Esophagus muscularis mucosa (tissue), 4 donors: ENCODE data around the gene CYP2D6. TPM values are rescaled to one million over a fixed set of nuclear protein-coding genes. Genes with fewer than 3 reads are reported as not detected.

ENCODE experiments used
- DNase-seq: peaks from one replicate; pipeline ENCODE4 v3.0.0-alpha.2; 2017; ENCODE audit errors: extremely low spot score
- H3K27ac ChIP-seq, 4 donors: fragments of 200-600 bp; sonication (generic); replicated peaks in 1 of 4; 1 replicate in 3 of 4; 2 replicates in 1 of 4; pipeline ENCODE4 v1.5.1; 2016 to 2019; ENCODE audit warnings: mild to moderate bottlenecking in 1 of 4
- H3K27me3 ChIP-seq, 4 donors: fragments of 200-600 bp; sonication (generic); one replicate each; pipeline versions ENCODE4 v1.5.1 to v1.6.0; 2016 to 2019
- H3K36me3 ChIP-seq, 4 donors: fragments of 200-600 bp; sonication (generic); one replicate each; pipeline ENCODE4 v1.5.1; 2016 to 2019
- H3K4me1 ChIP-seq, 4 donors: fragments of 200-600 bp; sonication (generic); one replicate each; pipeline ENCODE4 v1.5.1; 2016 to 2019
- H3K4me3 ChIP-seq, 4 donors: fragments of 200-600 bp; sonication (generic); 1 replicate in 2 of 4; 2 replicates in 2 of 4; pipeline ENCODE4 v1.5.1; 2016 to 2019; ENCODE audit warnings: mild to moderate bottlenecking in 4 of 4, moderate library complexity in 1 of 4
- H3K9me3 ChIP-seq, 4 donors: fragments of 200-600 bp; sonication (generic); 1 replicate in 3 of 4; 2 replicates in 1 of 4; pipeline ENCODE4 v1.5.1; 2016 to 2019
- EP300 ChIP-seq: sonication (generic); formaldehyde crosslinking; IDR thresholded peaks from one replicate; pipeline ENCODE4 v1.6.1; 2017; ENCODE audit warnings: antibody characterized with exemption
- POLR2A ChIP-seq: fragments of 450-650 bp; IDR thresholded peaks from one replicate; pipeline ENCODE4 v1.6.1; 2017; ENCODE audit warnings: antibody characterized with exemption, moderate library complexity, mild to moderate bottlenecking, low read depth
- POLR2AphosphoS5 ChIP-seq, 2 donors: sonication (generic); formaldehyde crosslinking; IDR thresholded peaks; one replicate each; pipeline ENCODE4 v1.6.1; 2017; ENCODE audit warnings: antibody characterized with exemption in 2 of 2
- WGBS: methylation state at CpG from one replicate; pipeline ENCODE4 v1.1.5; 2018; 5-methylcytosine and 5-hydroxymethylcytosine counted together
- intact Hi-C: fragments of 100-400 bp; cut with DNase I; formaldehyde crosslinking; loops from one replicate; pipeline ENCODE4 v1.15.1; 2023
- total RNA-seq, 4 donors: library from RNA; depleted of rRNA; stranded (reverse); fragments of >200 nt; gene quantifications; one replicate each; pipeline versions ENCODE4 v1.1.0 to v1.2.1, GENCODE V29; 2016
- TF ChIP-seq, protein P1 (sequence below), 3 experiments: fragments of 200-600 bp in 2 of 3; fragments of 450-650 bp in 1 of 3; sonication (generic) in 2 of 3; IDR thresholded peaks; one replicate each; pipeline ENCODE4 v1.5.1; 2017 to 2019; ENCODE audit warnings: antibody characterized with exemption in 3 of 3, mild to moderate bottlenecking in 2 of 3, moderate library complexity in 1 of 3

Gene CYP2D6
- total RNA-seq, 4 donors from 2014 or later, result 0.42 to 0.52 TPM; not detected in 2

DNA sequence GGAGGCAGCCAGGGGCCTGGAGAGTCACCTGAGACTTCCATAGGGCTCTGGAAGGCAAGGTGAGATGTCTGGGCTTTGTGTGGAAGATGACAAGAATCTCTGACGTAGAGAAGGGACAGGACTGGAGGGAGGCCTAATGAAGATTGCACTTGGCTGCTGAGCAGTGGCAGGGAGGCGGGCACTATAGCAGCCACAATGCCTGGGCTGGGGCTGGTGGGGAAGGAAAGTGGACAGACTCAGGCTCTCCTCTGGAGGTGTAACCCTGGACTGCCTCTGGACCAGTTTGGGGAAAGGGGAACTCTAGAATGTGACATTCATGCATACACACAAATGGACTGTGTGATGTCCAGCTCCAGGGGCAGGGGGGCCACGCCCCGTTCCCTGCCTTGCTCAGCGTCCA, 34.3 kb upstream of the CYP2D6 start:
- intact Hi-C loops, result no loop called here
- 91% methylated on average over 5 of the region's 5 CpGs for WGBS
- Histone ChIP-seq H3K9me3 (no peaks in the 10 kb centered on the region), H3K4me1 (no peaks in the 10 kb centered on the region), H3K27me3 (no peaks in the 10 kb centered on the region), H3K27ac (no peak overlapping the region), H3K36me3 (peaks cover 17 to 68% (median 38%) of the 10 kb centered on the region in 4 donors), H3K4me3 (no peak overlapping the region)
- TF ChIP-seq, protein P1, sequence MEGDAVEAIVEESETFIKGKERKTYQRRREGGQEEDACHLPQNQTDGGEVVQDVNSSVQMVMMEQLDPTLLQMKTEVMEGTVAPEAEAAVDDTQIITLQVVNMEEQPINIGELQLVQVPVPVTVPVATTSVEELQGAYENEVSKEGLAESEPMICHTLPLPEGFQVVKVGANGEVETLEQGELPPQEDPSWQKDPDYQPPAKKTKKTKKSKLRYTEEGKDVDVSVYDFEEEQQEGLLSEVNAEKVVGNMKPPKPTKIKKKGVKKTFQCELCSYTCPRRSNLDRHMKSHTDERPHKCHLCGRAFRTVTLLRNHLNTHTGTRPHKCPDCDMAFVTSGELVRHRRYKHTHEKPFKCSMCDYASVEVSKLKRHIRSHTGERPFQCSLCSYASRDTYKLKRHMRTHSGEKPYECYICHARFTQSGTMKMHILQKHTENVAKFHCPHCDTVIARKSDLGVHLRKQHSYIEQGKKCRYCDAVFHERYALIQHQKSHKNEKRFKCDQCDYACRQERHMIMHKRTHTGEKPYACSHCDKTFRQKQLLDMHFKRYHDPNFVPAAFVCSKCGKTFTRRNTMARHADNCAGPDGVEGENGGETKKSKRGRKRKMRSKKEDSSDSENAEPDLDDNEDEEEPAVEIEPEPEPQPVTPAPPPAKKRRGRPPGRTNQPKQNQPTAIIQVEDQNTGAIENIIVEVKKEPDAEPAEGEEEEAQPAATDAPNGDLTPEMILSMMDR (IDR thresholded peaks at IDR 0.05), result no peak
- TF ChIP-seq EP300 (no peak), POLR2A (no peak), POLR2AphosphoS5 (IDR thresholded peaks at IDR 0.05) (no peak)
- DNase-seq, result no peak

DNA sequence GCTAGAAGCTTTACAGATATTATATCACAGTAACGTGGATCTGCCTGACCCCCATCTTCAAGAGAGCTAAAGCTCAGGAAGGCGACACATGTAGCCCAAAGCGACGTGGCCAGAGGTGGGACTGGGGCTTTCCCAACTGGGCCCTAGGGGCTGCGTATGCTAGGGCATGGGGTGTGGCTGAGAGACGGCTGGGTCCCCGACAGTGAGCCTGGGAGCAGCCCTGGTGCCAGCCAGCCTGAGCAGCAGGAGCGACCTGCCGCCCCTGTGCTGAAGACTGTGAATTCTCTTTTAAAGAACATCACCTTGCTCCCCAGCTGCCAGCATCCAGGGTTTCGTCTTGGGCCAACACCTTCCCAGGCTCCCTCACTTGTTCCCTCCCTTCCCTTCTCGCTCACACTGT, 32.9 kb upstream of the CYP2D6 start:
- DNase-seq, result no peak
- Histone ChIP-seq H3K4me1 (no peaks in the 10 kb centered on the region), H3K27ac (no peak overlapping the region), H3K9me3 (no peaks in the 10 kb centered on the region), H3K27me3 (no peaks in the 10 kb centered on the region), H3K36me3 (peaks cover 10 to 65% (median 33%) of the 10 kb centered on the region in 4 donors), H3K4me3 (no peak overlapping the region)
- 94% methylated on average over 11 of the region's 11 CpGs for WGBS
- TF ChIP-seq, protein P1 (IDR thresholded peaks at IDR 0.05), result no peak
- TF ChIP-seq POLR2A, result no peak
- TF ChIP-seq POLR2AphosphoS5 (IDR thresholded peaks at IDR 0.05), result no peak
- TF ChIP-seq EP300, result no peak
- intact Hi-C loops, result no loop called here

DNA sequence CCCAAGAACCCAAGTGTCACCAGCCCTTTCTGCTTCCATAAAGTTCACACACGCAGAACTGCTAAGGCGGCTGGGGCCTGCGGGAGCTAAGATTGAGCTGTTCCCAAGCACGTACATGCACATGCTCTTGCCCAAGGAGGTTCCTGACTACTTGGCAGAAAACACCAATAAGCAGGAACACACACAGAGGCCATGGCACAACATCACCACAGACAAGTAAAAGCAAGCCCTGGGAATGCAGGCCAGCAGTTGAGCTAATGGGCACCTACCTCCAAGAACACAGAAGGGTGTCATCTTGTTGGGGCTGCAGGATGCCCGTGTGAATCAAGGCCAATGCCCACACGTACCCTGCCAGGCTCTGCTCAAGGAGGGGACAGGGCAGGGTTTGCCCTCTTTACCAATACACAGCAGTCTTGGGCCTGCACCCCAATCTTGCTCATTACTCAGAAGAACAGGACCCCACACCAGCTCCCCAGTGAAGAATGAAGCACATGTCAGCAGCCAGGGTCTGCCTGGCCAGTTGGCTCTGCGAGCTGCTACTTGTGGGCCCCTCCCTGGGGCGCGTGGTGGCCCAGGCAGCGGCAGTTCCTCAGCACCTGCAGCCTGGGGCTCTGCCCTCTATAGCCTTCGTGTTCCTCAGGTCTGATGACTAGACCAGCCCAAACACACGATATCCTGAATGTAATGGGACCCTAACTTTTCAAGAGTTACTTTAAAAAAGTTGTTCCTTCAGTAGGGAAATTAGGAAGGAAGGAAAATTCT, 32.3 kb upstream of the CYP2D6 start:
- H3K27me3 ChIP-seq, result no peaks in the 10 kb centered on the region
- H3K36me3 ChIP-seq, result peaks cover 5 to 62% (median 29%) of the 10 kb centered on the region in 4 donors

DNA sequence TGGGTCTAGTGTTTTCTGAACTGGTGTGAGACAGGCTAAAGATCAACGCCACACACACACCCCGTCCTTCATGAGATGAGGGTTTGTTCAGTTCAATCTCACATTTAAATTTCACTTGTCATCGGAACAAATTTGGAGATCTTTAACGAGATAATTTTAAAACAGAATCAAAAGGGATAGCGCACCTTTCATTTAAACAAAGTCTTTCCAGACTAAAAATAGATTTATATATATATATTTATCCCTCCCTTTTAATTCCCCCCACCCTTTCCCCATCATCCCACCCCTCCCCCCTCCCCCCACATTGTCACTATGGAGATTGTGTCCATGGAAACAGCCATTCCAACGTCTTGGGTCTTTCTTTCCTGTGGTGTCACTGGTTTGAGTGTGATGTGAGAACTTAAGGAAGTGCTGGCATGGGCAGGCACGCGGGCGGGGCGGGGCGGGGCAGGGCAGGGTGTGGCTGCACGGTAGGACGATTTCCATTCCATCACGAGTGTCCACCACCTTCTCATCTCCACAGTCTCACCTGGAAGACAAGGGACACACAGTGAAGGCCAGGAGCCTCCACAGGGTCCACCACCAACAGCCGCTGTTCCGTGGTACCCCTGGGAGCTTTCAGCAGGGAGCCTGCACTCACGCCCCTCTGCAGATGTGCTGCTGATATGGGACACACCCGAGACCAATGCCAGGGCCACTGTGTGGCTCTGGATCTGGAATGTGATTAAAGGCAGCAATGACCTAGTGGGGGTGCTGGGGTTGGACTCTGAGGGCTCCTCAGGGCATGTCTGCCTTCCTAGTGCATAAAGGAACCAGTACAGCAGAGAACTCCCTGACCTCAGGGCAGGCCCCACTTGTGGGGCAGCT, 30.5 kb upstream of the CYP2D6 start:
- H3K27me3 ChIP-seq, result no peaks in the 10 kb centered on the region
- peaks cover 0 to 3% (median 0%) of the 10 kb centered on the region in 4 donors for H3K4me1 ChIP-seq
- no peak overlapping the region for H3K27ac ChIP-seq
- intact Hi-C loops, result no loop called here
- WGBS, result 78% methylated on average over 14 of the region's 18 CpGs
- peaks cover 0 to 67% (median 24%) of the 10 kb centered on the region in 4 donors for H3K36me3 ChIP-seq
- no peak for DNase-seq
- H3K4me3 ChIP-seq, result no peak overlapping the region
- no peaks in the 10 kb centered on the region for H3K9me3 ChIP-seq
- TF ChIP-seq, protein P1 (IDR thresholded peaks at IDR 0.05), result no peak
- TF ChIP-seq POLR2A (no peak), POLR2AphosphoS5 (IDR thresholded peaks at IDR 0.05) (no peak), EP300 (no peak)

More for the DNA sequence above, 32.3 kb upstream of the CYP2D6 start:
- Histone ChIP-seq H3K4me3 (no peak overlapping the region), H3K27ac (no peak overlapping the region), H3K4me1 (no peaks in the 10 kb centered on the region), H3K9me3 (no peaks in the 10 kb centered on the region)
- TF ChIP-seq, protein P1 (IDR thresholded peaks at IDR 0.05), result no peak
- TF ChIP-seq POLR2A (no peak), POLR2AphosphoS5 (IDR thresholded peaks at IDR 0.05) (no peak), EP300 (no peak)
- no peak for DNase-seq
- intact Hi-C loops, result no loop called here
- 93% methylated on average over 7 of the region's 12 CpGs for WGBS
